Right forelimb (tissue), 1 donor: ENCODE data around the gene FBRSL1.

ENCODE experiments used
- DNase-seq: peaks from one replicate; pipeline ENCODE4 v3.0.0-alpha.2; 2018

Gene FBRSL1

DNA sequence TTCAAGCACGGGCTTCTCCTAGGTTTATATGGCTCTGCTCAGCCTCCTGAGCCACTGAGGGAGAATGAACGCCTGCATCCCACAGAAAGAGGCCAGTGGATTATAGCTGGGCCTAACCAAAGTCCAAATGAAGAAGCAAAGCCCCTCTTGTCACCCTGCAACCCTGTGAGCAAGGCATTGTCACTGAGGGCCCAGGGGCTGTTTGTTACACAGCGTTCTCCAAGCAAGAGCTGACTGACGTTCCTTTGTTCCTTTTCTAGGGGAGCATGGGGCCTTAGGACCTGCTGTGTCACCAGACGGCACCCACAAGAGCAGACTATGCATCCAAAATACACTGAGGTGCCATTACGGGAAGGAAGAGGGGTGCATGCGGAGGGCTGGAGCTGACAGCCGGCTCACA, 4.3 kb upstream of the FBRSL1 start:
- DNase-seq, result no peak

DNA sequence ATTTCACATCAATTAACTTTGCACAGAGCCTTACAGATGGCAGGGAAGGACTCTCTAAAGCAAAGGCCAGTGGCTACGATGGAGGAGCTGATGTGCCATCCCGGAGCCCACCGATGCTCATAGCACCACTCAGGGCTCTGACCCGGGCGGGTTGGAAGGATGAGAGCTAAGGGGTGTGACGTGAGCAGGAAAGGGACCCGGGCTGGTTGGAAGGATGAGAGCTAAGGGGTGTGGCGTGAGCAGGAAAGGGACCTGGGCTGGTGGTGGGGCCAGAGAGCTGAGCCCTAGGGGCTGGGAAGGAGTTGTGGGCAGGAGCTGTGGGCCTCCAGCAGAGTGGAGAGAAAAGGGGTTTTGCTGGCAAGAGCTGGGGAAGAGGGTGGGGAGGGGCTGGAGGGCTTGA, 3.8 kb upstream of the FBRSL1 start:
- DNase-seq, result no peak

DNA sequence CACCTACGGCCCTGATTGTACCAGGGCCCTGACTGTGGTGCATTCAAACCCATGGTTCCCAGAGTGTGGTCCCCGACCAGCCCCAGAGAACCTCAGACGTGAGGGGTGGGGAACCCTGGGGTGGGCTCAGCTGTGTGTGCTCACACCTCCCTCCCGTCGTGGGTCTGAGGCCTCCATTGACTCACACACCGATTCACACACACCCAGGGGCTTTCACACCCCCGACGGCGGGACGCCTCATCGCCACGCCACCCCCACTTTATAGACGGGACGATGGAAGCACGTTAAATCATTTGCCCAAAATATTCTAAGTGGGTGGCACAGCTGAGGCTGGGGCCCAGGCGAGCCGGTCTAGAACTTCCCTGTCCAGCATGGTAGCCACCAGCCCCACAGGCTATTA, 3.4 kb upstream of the FBRSL1 start:
- no peak for DNase-seq

DNA sequence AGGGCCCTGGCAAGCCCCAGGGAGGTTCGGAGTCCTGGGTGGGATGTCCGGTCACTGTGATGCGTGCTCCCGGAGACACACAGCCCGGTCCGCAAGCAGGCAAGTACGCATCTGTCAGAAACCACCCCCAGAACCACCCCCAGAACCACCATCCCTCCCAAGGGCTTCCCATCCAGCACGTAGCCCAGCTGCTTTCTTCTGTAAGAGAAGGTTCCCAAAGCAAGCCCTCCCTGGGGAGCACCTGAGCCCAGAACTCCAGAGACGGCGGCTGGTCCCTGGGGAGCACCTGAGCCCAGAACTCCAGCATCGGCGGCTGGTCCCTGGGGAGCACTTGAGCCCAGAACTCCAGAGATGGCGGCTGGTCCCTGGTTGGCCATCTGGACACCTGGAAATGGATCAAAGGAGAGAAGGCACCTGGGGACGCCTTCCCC, 2.6 kb upstream of the FBRSL1 start:
- no peak for DNase-seq

DNA sequence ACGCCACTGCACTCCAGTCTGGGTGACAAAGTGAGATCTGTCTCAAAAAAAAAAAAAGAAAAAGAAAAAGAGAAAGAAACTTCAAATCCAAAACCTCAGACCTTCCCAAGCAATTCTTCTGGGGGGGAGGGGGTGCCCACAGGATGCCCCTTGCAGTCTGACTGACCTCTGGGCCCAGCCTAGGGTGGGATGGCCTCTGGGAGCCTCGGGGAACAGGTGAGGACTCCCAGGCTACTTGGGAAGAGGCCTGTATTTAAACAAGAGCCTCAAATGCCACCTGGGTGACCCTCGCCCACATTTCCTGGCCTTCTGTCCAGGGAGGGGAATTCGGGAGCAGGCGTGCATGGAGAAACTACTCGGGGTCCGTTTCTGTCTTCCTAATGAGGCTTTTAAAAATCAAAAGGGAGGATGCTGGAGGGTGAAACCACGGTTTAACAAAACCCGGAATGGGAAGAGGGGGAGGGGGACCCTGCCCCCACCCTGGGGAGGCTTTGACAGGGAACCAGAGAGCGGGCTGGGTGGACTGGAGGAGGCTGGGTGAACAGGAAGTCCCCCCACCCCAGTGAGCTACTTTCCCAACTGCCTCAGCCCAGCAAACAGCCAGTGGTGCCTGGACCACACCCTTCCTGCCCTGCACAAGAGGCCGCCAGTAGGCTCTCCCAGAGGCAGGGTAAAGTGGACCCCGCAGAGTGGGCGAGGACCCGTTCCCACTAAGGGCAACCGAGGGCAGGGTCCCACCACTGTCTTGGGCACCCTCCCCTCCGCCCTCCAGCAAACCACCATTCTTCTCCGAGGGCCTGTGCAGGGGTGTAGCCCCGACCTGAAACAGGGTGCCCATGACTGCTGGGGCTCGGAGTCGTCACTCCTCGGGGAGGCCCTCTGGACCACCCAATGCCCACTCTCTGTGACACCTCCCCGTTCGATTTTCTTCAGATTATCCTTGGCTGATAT, 1.5 kb upstream of the FBRSL1 start:
- no peak for DNase-seq

DNA sequence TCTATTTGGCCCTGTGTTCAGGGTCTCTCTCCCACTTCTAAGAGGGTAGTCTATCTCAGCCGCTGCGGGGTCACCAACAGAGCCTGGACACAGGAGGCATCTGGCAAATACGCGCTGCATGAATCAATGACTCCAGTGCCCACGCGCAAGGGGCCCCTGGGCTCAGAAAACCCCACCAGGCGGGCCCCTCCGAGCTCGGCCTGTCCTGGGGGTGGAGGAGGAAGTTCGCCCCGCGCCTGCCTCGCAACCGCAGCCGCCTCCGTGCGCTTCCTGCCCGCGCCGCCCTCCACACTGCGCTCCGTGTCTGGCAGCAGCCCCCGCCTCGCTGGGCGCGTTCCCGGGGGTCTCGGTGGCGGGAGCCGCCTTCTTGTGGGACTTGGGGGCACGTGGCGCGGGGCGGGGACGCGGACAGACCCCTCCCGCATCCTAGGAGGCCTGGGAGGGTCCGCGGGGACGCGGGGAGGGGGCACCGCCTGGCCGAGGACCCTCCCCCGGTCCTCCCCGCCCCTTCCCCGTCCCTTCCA, 811 bp upstream of the FBRSL1 start:
- peak; percentile 66 for DNase-seq

DNA sequence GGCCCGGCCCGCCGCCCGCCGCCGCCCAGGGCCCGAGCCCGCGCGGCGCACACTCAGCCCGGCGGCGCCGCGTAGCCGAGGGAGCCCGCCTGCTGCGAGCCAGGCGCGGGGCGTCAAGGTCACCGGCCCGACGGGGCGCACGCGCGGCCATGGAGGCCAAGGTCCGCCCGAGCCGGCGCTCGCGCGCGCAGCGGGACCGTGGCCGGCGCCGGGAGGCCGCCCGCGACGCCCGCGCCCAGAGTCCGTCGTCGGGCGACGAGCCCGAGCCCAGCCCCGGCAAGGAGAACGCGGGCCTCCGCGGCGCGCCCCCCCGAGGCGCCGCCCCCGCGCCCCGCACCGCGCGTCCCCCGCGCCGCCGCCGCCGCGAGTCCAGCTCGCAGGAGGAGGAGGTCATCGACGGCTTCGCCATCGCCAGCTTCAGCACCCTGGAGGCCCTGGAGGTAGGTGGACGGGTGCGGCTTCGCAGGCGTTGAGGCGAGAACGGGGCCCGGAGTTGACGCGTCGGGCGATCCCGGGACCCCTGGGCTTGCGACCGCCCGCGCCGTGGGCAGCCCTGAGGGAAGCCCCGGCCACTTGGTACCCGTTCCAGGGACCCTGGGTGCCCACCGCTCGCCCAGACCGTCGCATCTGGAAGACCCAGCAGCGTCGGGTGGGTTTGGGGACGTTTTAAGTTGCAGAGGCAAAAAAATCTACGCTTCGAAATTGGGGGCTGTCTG, 629 bp downstream of the FBRSL1 start:
- no peak for DNase-seq

DNA sequence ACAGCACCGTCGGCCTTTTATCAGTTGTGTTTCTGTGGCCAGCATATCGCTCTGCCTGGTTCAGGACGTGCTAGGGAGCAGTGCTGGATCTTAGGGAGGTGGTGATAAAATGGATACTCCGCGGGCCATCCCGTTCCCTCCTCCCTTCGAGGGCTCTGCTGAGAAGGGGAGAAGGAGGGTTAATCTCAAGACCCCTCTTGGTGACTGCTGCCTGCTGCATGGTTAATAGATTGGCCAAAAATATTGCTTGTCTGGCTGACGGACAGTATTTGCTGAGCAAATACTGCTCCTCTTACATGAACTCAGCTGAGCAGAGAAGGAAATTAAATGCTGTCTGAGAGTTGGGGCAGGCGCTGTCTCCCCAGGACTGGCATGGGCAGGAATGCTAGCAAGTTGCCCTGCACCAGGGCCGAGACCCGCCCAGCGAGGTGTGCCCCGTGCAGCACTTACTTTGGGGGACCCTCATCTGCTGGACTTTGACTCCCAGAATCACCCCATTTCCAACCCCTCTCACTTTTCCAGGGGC, 1.2 kb downstream of the FBRSL1 start:
- DNase-seq, result no peak

DNA sequence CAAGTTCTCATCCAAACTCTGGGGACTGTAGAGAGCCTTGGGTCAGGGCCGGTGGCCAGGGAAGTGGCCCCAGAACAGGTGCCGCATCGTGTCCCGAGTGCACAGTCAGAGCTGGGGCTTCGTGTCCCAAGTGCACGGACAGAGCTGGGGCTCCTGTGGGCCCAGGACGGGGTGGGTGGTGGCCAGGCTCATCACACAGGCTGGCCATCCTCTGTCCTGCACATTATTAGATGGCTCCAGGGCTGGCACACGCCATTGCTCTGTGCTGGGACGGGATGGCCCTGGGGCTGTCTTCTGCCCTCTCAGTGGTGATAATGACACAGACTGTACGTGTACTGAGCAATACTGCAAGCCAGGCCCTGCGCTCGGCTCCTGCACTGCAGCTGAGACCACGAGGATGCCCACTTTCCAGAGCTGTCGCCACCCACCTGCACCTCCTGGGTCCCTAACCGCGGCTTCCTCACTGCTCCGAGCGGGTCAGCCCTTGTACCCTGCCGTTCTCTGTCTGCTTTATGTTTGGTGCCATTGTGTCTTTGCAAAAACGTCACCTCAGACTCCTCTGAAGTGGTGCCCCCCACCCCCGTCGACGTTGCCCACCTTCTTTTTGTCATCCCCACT, 1.9 kb downstream of the FBRSL1 start:
- no peak for DNase-seq

DNA sequence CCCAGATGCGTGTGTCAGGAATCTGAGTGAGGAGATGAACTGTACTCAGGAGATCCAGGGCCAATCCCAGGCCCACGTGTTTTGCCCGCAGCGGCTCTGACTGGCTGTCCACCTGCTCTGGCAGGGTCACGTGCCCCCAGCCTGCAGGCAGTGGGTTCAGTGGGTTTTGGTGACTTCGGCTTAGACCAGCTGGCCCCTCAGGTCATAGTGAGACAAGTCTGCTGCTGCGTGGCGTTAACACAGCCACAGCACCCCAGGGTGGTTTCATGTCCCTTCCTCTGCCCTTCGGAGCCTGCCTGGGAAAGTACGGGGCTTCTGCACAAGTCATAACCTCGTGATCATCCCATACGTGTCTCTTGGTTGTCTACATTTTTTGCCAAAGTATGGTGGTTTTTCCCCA, 2.6 kb downstream of the FBRSL1 start:
- no peak for DNase-seq

DNA sequence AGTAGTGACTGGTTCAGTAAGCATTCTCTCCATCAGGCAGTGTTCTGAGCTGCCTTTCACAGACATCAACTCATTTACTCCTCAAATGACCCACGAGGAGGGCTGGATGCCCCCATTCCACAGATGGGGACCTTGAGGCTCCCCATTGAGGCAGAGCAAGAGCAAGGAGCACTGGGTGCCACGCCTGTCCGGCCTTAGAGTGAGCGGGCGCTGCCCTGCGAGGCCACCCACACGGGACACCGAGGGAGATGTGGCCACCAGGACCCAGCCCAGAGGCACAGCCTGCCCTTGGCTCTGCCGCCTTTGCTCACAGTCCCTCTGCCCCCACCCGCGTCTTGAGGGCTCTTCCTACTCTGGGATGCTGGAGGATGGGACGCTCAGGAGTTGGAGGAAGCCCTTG, 3.0 kb downstream of the FBRSL1 start:
- no peak for DNase-seq

DNA sequence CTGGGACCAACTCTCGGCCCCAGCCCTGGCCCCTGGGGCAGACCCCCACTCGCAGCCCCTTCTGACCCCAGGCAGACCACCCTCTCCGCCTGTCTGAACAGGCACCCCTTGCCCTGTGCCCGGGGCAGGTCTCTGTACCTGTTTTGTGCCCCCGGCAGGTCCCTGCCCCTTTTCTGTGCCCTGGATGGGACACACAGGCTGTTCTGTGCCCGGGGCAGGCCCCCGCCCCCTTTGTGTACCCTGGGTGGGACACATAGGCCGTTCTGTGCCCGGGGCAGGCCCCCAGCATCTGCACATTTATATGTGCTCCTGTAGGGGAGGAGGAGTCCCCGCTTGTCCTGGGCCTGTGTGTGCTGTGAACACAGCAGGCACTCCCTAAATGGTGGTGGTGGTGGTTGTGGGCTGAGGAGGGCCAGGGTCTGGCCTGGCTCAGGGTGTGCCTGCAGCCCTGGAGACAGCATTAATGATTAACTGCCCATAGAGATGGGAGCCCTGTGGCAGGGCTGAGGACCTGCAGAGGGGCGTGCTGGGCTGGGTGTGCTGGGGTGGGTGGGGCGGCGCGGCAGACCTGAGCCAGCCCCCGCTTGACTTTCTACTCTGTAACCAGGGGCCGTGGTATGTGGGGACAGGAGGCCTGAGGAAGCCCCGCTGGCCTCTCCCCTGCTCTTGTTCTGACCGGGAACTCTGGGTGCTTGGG, 3.7 kb downstream of the FBRSL1 start:
- no peak for DNase-seq

DNA sequence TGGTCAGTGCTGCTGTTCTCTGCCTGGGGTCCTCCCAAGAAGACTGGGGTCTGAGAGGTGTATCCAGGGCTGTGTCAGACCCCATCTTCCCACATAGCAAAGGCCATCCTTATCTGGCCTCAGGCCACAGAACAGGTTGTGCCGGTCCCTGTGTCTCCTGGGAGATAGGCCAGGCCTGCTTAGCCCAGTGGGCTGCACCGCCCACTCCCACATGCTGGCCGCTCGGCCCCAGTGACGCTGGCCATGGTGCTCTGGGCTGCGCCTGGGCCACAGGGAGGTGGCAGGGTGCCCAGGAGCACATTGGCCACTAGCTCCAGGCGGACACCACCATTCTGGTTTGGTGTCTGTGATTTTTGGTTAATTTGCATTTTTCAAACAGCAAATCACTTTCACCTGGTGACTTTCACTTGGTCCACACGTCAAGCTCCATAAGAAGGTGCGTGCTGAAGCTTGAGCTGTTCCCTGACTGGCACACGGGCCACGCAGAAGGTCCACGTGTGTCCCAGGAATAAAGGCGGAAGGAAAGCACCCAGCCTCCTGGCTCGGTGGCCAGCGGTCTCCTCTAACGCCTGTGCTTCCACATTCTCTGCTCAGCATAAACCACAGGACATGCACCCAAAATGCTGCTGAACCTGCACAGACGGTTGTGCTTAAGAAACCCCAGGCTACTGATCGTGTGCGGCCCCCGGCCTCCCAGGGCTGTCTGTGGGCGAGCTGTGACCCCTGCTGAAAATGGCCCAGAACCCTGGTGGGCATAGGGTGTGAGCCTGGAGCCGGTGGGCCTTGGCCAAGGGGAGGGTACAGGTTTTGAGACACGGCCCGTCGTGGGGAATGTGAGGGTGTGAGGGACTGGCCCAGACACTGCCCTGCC, 4.6 kb downstream of the FBRSL1 start:
- no peak for DNase-seq

DNA sequence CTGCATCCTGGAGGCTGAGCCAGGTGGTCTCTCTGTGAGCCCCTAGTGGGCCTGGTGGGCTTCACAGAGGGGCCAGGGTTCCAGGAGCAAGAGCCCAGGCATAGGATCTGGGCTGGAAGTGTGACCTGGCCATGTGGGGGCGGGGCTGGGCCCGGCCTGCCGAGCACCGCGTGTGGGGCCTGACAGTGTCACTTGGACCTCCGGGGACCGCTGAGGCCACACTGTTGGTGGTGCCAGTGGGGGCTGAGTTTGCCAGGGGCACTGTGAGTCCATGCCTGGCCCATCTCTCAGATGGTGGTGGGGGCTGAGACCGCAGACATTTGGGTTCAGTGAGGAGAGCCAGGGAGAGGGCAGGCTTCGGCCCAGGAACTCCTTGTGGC, 5.2 kb downstream of the FBRSL1 start:
- no peak for DNase-seq

DNA sequence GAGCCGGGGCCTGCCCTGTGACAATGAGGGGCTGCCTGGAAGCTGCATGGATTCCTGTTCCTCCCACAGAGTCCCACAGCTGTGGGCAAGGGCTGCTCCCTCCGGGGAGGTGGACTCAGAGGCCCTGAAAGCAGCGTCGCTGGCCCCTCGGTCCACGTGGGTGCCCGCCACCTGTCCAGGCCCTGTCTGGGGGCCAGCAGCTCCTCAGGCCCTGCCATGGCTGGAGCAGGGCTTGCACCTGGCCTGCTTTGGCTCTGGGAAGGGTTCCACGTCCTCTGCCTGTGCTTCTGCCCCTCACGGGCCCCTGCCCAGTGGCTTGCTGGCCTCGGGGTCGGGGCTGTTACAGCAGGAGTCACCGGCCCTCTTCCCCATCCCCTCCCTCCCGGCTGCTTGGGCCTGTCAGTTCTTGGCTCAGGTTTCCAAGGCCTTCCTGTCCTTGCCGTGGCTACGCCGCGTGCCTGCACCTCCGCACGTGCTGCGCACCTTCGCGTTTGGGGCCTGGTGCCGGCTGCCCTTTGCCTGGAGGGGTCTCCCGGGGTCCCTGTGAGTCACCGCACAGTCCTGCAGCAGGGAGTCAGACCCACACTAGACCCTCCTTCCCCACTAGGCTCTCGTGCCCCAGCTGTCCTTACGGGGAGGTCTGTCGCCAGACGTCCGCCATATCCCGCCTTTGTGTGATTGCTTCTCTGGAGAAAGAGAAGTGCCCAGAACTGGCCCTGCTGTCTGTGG, 5.8 kb downstream of the FBRSL1 start:
- no peak for DNase-seq

DNA sequence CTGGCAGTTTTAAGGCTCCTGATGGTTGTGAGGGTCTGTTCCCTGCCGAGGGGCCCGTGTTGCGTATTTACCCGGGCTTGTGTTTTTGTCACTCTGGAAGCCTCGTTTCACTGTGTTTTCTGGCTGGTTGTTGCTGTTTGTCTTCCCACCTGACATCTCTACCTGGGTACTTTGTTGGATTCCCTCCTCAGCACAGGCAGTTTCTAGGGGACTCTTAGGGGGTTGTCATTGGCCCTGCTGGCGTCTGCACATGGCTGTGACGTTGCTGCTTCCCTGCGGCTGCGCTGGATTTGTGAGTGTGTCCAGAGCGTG, 6.4 kb downstream of the FBRSL1 start:
- no peak for DNase-seq

DNA sequence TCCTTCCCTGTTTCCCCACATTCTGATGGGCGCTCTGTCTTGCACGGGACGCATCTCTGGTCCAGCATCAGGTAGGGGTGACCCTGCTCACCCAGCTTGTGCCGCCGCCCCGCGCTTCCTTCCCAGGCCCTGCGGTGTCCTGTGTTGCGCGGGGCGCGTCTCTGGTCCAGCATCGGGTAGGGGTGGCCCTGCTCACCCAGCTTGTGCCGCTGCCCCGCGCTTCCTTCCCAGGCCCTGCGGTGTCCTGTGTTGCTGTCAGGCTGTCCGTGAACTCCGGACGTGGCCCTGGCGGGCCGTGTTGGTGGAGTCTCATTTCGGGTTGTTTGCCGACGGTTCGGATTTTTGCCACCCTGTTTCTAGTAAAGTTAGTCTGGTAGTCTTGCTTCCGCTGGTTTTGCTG, 6.8 kb downstream of the FBRSL1 start:
- no peak for DNase-seq

DNA sequence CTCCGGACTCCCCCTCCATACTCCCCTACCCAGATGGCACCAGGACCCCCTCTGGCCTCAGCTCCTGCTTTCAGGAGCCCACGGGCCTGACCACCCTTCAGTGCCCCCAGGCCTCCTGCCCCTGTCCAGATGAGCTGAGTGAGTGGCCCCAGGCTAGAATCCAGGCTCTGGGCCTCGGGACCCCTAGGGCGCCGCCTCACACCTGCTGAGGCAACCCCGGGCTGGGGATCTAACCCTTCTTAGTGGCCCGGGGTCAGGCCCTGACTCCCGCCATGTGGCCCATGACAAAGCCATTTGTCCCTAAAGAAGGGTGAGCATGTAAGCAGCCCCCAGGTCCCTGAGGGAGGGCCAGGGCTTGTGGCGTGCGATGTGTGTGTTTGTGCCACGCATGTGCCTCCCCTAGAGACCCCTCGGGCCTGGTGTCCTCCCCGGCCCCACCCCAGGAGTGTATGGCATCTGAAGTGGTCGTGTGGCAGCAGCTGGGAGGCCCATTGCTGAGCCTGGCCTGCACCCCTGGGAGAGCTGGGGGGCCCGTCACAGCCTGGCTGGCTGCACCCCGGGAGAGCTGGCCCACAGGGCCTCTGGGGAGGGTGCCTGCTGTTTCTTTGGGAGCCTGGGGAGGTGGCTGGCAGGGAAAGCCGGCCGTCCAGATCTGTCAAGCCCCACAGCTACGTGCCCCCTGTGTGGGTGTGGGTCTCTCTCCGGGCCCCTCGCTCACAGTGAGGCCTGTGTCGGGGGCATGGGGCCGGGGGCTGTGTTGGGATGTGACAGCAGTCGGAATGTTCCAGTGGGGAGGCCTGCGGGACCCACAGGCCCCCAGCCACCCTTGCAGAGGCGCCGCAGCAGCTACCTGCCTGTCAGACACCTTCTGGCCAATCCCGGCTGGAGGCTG, 7.8 kb downstream of the FBRSL1 start:
- DNase-seq, result no peak

DNA sequence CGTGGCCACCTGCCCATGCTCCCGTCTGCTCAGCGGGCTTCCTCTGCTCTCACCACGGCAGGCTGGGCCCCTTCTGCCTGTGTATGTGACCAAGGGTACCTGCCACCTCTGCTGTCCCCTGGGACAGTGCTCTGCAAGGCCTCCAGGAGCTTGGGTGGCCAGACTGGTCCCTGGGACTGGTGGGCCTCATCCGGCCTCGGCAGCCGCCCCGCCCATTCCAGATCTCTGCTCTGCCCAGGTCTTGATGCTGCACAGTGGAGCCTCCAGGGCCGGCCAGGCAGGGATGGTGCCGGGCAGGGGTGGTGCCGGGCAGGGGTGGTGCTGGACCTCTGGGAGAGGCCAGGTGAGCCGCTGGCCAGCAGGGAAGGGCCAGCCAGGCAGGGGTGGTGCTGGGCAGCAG, 9.0 kb downstream of the FBRSL1 start:
- no peak for DNase-seq
